Ovary (tissue), 3 donors: ENCODE results near the gene WDR59.

Source experiments
- POLR2A ChIP-seq: fragments of 450-650 bp; IDR thresholded peaks from one replicate; pipeline ENCODE4 v1.6.1; 2017; ENCODE audit warnings: antibody characterized with exemption, mild to moderate bottlenecking, moderate library complexity
- TF ChIP-seq, protein P1 (sequence below), 3 donors: fragments of 450-650 bp in 2 of 3; fragments of 200-600 bp in 1 of 3; IDR thresholded peaks; one replicate each; pipeline versions ENCODE4 v1.5.1 to v1.8.0; 2016 to 2022; ENCODE audit warnings: antibody characterized with exemption in 3 of 3, mild to moderate bottlenecking in 1 of 3
- donor health status: DM: no; HTN: no; CAD: no.

DNA sequence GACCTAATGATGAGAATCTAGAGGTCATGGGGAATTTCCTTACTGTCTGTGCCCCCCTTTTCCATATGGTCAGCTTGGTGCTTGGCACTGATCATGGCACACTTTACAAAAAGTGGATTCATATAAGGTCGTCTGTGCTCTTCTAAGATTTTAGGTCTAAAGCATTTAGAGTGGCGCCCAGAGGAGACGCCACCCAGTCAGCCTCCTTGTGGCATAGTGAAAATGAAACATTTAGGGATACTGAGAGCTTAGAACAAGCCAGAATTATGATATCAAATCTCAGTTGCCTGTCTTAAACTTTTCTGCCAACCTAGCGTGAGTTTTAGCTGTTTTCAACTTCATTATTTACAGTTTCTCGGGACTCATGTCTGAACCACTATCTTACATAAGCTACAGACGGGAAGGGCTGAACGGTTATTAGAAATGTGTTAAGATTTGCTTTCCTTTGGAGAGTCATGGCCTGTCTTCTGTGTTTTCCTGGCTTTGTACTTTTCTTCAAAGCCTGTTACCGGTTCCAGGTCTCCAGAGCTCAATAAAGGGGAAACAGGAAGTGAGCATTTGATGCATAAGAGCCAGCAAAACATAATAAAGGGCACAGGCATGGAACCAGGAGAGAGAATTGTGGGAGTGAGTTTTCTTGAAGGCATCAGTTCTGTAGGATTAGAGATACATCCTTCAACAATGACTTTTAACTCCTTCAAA, 27.6 kb upstream of the WDR59 start:
- TF ChIP-seq POLR2A: no peak
- TF ChIP-seq, protein P1, sequence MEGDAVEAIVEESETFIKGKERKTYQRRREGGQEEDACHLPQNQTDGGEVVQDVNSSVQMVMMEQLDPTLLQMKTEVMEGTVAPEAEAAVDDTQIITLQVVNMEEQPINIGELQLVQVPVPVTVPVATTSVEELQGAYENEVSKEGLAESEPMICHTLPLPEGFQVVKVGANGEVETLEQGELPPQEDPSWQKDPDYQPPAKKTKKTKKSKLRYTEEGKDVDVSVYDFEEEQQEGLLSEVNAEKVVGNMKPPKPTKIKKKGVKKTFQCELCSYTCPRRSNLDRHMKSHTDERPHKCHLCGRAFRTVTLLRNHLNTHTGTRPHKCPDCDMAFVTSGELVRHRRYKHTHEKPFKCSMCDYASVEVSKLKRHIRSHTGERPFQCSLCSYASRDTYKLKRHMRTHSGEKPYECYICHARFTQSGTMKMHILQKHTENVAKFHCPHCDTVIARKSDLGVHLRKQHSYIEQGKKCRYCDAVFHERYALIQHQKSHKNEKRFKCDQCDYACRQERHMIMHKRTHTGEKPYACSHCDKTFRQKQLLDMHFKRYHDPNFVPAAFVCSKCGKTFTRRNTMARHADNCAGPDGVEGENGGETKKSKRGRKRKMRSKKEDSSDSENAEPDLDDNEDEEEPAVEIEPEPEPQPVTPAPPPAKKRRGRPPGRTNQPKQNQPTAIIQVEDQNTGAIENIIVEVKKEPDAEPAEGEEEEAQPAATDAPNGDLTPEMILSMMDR (IDR thresholded peaks at IDR 0.05): no peak
